Activated CD8-positive, alpha-beta T cell treated with anti-CD3 and anti-CD28 coated beads for 36 hours (primary cell): ENCODE data around the gene CNTNAP2. TPM values are rescaled to one million over a fixed set of nuclear protein-coding genes. Genes with fewer than 3 reads are reported as not detected.

Source experiments
- ATAC-seq: fragments of 200-7000 bp; cut with Tn5 transposase; one replicate; pipeline ENCODE4 v1.10.0; 2021; ENCODE audit warnings: mild to moderate bottlenecking, moderate library complexity
- CTCF ChIA-PET: fragments of 350-600 bp; sonication (Branson Sonifier 250); formaldehyde crosslinking; loops from one replicate; lab custom pipeline; 2021; ENCODE audit warnings: antibody characterized with exemption; lab: Charles Lee
- POLR2A ChIA-PET: fragments of 350-600 bp; sonication (Branson Sonifier 250); formaldehyde crosslinking; loops from one replicate; lab custom pipeline; 2021; ENCODE audit warnings: antibody characterized with exemption; lab: Charles Lee
- DNase-seq: peaks from one replicate; pipeline ENCODE4 v3.0.0-alpha.2; 2020
- H3K27ac Mint-ChIP-seq: one replicate; pipeline ENCODE4 v1.8.0; 2021; ENCODE audit warnings: mild to moderate bottlenecking, mixed read lengths
- H3K27me3 Mint-ChIP-seq: one replicate; pipeline ENCODE4 v1.8.0; 2021; ENCODE audit warnings: mixed read lengths
- H3K36me3 Mint-ChIP-seq: one replicate; pipeline ENCODE4 v1.8.0; 2021; ENCODE audit warnings: low read depth, mixed read lengths
- H3K4me1 Mint-ChIP-seq: one replicate; pipeline ENCODE4 v1.8.0; 2021; ENCODE audit warnings: low read depth, mixed read lengths
- H3K4me3 Mint-ChIP-seq: one replicate; pipeline ENCODE4 v1.8.0; 2021; ENCODE audit warnings: mild to moderate bottlenecking, moderate library complexity, mixed read lengths
- H3K9me3 Mint-ChIP-seq: one replicate; pipeline ENCODE4 v1.8.0; 2021; ENCODE audit warnings: mixed read lengths
- intact Hi-C: fragments of 100-400 bp; cut with micrococcal nuclease; formaldehyde crosslinking; loops from one replicate; pipeline ENCODE4 v1.10.0; 2022
- total RNA-seq, 2 experiments: library from RNA; stranded (reverse); gene quantifications; one replicate each; pipeline ENCODE4 v1.2.3, GENCODE V29; 2021
- TF ChIP-seq, protein P1 (sequence below): fragments of 200-600 bp; IDR thresholded peaks from one replicate; pipeline ENCODE4 v1.8.0; 2022; ENCODE audit warnings: antibody characterized with exemption, mild to moderate bottlenecking

CNTNAP2 gene
- total RNA-seq, 2 experiments from 2014 or later, result not detected

GRCh38 chr7:148026713-148027112 lies 1910.1 kb downstream of the CNTNAP2 start:
- Mint-ChIP-seq H3K36me3 (no peaks in the 10 kb centered on the region), H3K4me3 (no peak overlapping the region), H3K27me3 (no peaks in the 10 kb centered on the region), H3K9me3 (no peaks in the 10 kb centered on the region), H3K27ac (no peak overlapping the region), H3K4me1 (no peaks in the 10 kb centered on the region)
- ChIA-PET CTCF (no interaction called here), POLR2A (no interaction called here)
- DNase-seq, result no peak
- TF ChIP-seq, protein P1, sequence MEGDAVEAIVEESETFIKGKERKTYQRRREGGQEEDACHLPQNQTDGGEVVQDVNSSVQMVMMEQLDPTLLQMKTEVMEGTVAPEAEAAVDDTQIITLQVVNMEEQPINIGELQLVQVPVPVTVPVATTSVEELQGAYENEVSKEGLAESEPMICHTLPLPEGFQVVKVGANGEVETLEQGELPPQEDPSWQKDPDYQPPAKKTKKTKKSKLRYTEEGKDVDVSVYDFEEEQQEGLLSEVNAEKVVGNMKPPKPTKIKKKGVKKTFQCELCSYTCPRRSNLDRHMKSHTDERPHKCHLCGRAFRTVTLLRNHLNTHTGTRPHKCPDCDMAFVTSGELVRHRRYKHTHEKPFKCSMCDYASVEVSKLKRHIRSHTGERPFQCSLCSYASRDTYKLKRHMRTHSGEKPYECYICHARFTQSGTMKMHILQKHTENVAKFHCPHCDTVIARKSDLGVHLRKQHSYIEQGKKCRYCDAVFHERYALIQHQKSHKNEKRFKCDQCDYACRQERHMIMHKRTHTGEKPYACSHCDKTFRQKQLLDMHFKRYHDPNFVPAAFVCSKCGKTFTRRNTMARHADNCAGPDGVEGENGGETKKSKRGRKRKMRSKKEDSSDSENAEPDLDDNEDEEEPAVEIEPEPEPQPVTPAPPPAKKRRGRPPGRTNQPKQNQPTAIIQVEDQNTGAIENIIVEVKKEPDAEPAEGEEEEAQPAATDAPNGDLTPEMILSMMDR, result no peak
- no peak for ATAC-seq
- intact Hi-C loops, result no loop called here

DNA sequence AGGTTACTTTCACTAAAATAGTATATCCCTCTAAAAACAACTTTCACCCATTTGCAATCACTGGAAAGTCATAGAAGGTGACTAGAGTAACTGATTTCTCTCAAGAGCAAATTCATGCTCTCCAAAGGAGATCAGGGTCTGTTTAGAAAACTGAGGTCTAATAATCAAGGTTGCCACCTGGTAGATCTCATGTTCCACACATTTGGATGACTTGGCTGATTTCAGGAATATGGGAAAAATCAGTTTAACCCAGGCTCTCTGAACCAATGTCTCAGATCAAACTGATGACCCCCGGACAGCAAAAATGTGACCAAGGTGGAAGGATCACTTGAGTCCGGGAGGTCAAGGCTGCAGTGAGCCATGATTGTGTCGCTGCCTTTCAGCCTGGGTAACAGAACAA lies 1911.6 kb downstream of the CNTNAP2 start:
- DNase-seq (no peak), ATAC-seq (no peak)
- Mint-ChIP-seq H3K36me3 (no peaks in the 10 kb centered on the region), H3K4me1 (no peaks in the 10 kb centered on the region), H3K9me3 (no peaks in the 10 kb centered on the region), H3K27me3 (no peaks in the 10 kb centered on the region), H3K4me3 (no peak overlapping the region), H3K27ac (no peak overlapping the region)
- TF ChIP-seq, protein P1, result no peak
- ChIA-PET POLR2A (no interaction called here), CTCF (no interaction called here)
- intact Hi-C loops, result no loop called here

DNA sequence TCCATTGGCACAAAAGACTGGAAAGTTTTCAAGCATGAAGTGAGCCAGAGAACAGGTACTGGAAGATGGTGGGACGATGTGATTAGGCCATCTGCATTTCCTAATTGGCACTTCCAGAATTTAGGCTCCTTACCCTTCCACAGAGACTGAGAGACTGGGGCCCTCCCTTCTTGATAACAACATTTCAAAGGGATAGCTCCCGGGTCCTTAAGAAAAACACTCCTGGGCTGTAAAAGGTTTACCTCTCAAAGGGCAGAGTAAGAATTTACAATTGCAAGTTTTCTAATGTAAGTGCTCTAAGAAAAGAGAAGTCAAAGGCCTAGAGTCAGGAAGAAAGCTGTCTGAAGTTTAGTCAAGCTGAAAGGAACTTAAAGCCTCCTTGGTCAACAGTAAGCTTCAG lies 1914.4 kb downstream of the CNTNAP2 start:
- no peak for ATAC-seq
- no peak overlapping the region for H3K4me3 Mint-ChIP-seq
- ChIA-PET CTCF (no interaction called here), POLR2A (no interaction called here)
- no peaks in the 10 kb centered on the region for H3K9me3 Mint-ChIP-seq
- no peaks in the 10 kb centered on the region for H3K27me3 Mint-ChIP-seq
- no peaks in the 10 kb centered on the region for H3K36me3 Mint-ChIP-seq
- DNase-seq, result no peak
- H3K27ac Mint-ChIP-seq, result no peak overlapping the region
- H3K4me1 Mint-ChIP-seq, result no peaks in the 10 kb centered on the region
- intact Hi-C loops, result no loop called here
- TF ChIP-seq, protein P1, result no peak

DNA sequence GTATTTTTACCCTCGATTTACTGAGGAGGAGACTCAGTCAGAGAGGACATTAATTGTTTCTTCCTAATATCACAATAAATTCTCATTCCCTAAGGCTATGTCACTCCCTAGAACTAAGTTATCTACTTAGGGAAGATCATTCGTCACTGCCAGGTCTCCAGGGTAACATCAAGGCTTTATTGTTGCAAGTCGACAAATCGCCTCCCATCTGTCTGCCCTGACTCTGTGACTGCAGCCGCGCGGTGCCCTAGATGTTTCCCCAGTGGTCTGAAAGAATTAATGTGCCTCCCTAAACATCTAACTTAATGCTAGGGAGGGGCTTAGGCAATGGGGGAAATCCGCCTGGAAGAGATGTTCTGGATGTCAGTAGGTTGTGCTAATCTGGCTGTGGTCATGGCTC lies 1915.2 kb downstream of the CNTNAP2 start:
- Mint-ChIP-seq H3K27ac (no peak overlapping the region), H3K27me3 (no peaks in the 10 kb centered on the region), H3K9me3 (no peaks in the 10 kb centered on the region), H3K4me3 (no peak overlapping the region), H3K4me1 (no peaks in the 10 kb centered on the region), H3K36me3 (no peaks in the 10 kb centered on the region)
- TF ChIP-seq, protein P1, result no peak
- DNase-seq (no peak), ATAC-seq (no peak)
- ChIA-PET CTCF (no interaction called here), POLR2A (no interaction called here)
- intact Hi-C loops, result no loop called here

DNA sequence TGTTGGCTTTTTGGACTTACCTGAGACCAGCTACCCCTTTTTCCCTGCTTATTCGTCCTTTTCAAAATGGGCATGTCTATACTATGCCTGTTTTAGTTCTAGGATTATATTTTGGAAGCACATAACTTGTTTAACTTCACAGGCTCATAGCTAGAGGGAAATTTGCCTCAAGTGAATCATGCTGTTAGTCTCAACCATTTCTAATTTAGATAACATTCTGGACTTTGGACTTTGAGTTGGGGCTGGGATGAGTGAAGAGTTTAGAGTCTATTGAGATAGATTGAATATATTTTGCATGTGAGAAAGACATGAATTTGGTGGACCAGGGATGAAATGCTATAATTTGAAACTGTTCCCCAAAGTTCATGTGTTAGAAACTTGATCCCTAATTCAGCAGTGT lies 1919.3 kb downstream of the CNTNAP2 start:
- ATAC-seq (no peak), DNase-seq (no peak)
- H3K9me3 Mint-ChIP-seq, result no peaks in the 10 kb centered on the region
- H3K27me3 Mint-ChIP-seq, result no peaks in the 10 kb centered on the region
- H3K36me3 Mint-ChIP-seq, result no peaks in the 10 kb centered on the region
- intact Hi-C loops, result no loop called here
- CTCF ChIA-PET, result no interaction called here
- POLR2A ChIA-PET, result no interaction called here
- H3K4me1 Mint-ChIP-seq, result no peaks in the 10 kb centered on the region
- H3K4me3 Mint-ChIP-seq, result no peak overlapping the region
- no peak overlapping the region for H3K27ac Mint-ChIP-seq
- TF ChIP-seq, protein P1, result no peak
